HepG2 (cell line): Measurements from ENCODE around the gene C1S. TPM values are rescaled to one million over a fixed set of nuclear protein-coding genes. Genes with fewer than 3 reads are reported as not detected.

Experiments used
- ATAC-seq: fragments of 200-7000 bp; cut with Tn5 transposase; 3 replicates; pipeline ENCODE4 v1.9.1; 2020; ENCODE audit warnings: mild to moderate bottlenecking, moderate library complexity
- BruUV-seq: library from RNA; stranded (reverse); fragments of 400-500 nt; replicated peaks from 2 replicates; lab custom pipeline; 2021; lab: Mats Ljungman, UMichigan
- CTCF ChIA-PET: fragments of 300-600 bp; formaldehyde crosslinking; extraction: SDS; loops from one replicate; lab custom pipeline; 2021; ENCODE audit warnings: low total read pairs, inconsistent platforms, low intra/inter-chr PET ratio; lab: Yijun Ruan, JAX
- POLR2A ChIA-PET: fragments of 350-600 bp; sonication (Branson Sonifier 250); formaldehyde crosslinking; loops from one replicate; lab custom pipeline; 2020; ENCODE audit warnings: antibody characterized with exemption, inconsistent platforms; lab: Yijun Ruan, JAX
- DNase-seq: peaks from one replicate; pipeline ENCODE4 v3.0.0-alpha.2; 2015; ENCODE audit warnings: low spot score
- FAIRE-seq: peaks from 3 replicates; lab custom pipeline; 2011; peaks lifted over from hg19 to GRCh38; lab: Jason Lieb, UNC
- H2AFZ ChIP-seq: one replicate; pipeline ENCODE4 v1.6.1; 2011; ENCODE audit warnings: low read length, inconsistent platforms
- H3K27ac ChIP-seq: fragments of 300-600 bp; 3 replicates; pipeline ENCODE4 v1.8.0; 2011; ENCODE audit warnings: mixed run types, mild to moderate bottlenecking, mixed read lengths, low read length, inconsistent platforms; ENCODE audit not compliant: insufficient read depth; ENCODE audit errors: extremely low read length
- H3K27me3 ChIP-seq, 2 experiments: fragments of 200-600 bp in 1 of 2; 2 replicates in 1 of 2; 3 replicates in 1 of 2; pipeline versions ENCODE4 v1.6.0 to v1.8.0; 2011; ENCODE audit warnings: low read length in 2 of 2, mild to moderate bottlenecking in 2 of 2, moderate library complexity in 2 of 2, inconsistent platforms in 1 of 2; ENCODE audit not compliant: insufficient read depth in 2 of 2, control insufficient read depth in 1 of 2
- H3K36me3 ChIP-seq, 2 experiments: fragments of 200-600 bp in 1 of 2; replicated peaks in 1 of 2; 2 replicates in 1 of 2; 3 replicates in 1 of 2; pipeline versions ENCODE4 v1.5.1 to v1.8.0; 2011; ENCODE audit warnings: low read length in 2 of 2, inconsistent platforms in 1 of 2; ENCODE audit not compliant: insufficient read depth in 2 of 2, control insufficient read depth in 1 of 2
- H3K4me1 ChIP-seq: 2 replicates; pipeline ENCODE4 v1.5.1; 2012; ENCODE audit warnings: low read length, inconsistent platforms; ENCODE audit not compliant: insufficient read depth
- H3K4me2 ChIP-seq: 2 replicates; pipeline ENCODE4 v1.6.0; 2011; ENCODE audit warnings: low read depth, low read length, inconsistent platforms
- H3K4me3 ChIP-seq, 3 experiments: fragments of 200-600 bp in 1 of 3; sonication (generic), shearing (Covaris generic) in 1 of 3; replicated peaks in 1 of 3; 2 replicates each; pipeline ENCODE4 v1.5.1; 2011 to 2016; ENCODE audit warnings: low read length in 3 of 3, inconsistent platforms in 2 of 3, low read depth in 2 of 3, mild to moderate bottlenecking in 2 of 3, control low read depth in 1 of 3, mixed read lengths in 1 of 3; ENCODE audit not compliant: insufficient read depth in 1 of 3
- H3K79me2 ChIP-seq: one replicate; pipeline ENCODE4 v1.6.1; 2011; ENCODE audit warnings: low read length, inconsistent platforms; ENCODE audit not compliant: insufficient read depth
- H3K9ac ChIP-seq: 2 replicates; pipeline ENCODE4 v1.6.0; 2011; ENCODE audit warnings: mild to moderate bottlenecking, low read depth, low read length, inconsistent platforms; ENCODE audit not compliant: insufficient read depth
- H3K9me3 ChIP-seq: 2 replicates; pipeline ENCODE4 v1.5.1; 2012; ENCODE audit warnings: mild to moderate bottlenecking, low read length
- H4K20me1 ChIP-seq: 2 replicates; pipeline ENCODE4 v1.6.0; 2011; ENCODE audit warnings: inconsistent platforms, mild to moderate bottlenecking, low read length, moderate library complexity; ENCODE audit not compliant: insufficient read depth
- AGO2 ChIP-seq: fragments of 200-400 bp; formaldehyde crosslinking; optimal IDR thresholded peaks from 2 replicates; pipeline ENCODE3; 2017; ENCODE audit warnings: mild to moderate bottlenecking, low read depth, low read length, moderate library complexity
- ATF1 ChIP-seq: IDR thresholded peaks from 2 replicates; pipeline ENCODE4 v1.6.1; 2016; ENCODE audit warnings: mild to moderate bottlenecking, control low read depth
- HNF4A ChIP-seq: sonication (generic); formaldehyde crosslinking; IDR thresholded peaks from 2 replicates; pipeline ENCODE4 v1.4.0; 2020; ENCODE audit warnings: missing genetic modification reagents
- KAT7 ChIP-seq: IDR thresholded peaks from 2 replicates; pipeline ENCODE4 v1.6.1; 2018; ENCODE audit warnings: borderline replicate concordance, missing compliant biosample characterization
- KDM2A ChIP-seq: sonication (generic); formaldehyde crosslinking; IDR thresholded peaks from 2 replicates; pipeline ENCODE4 v1.4.0; 2020; ENCODE audit warnings: low read depth, missing genetic modification reagents, borderline replicate concordance
- LBX2 ChIP-seq: sonication (generic); formaldehyde crosslinking; IDR thresholded peaks from 2 replicates; pipeline ENCODE4 v1.5.0; 2020; ENCODE audit warnings: missing genetic modification reagents, mild to moderate bottlenecking, borderline replicate concordance
- NFIB ChIP-seq: sonication (generic); formaldehyde crosslinking; IDR thresholded peaks from 2 replicates; pipeline ENCODE4 v1.9.0; 2021; ENCODE audit warnings: missing genetic modification reagents, mild to moderate bottlenecking, borderline replicate concordance
- ONECUT2 ChIP-seq: sonication (generic); formaldehyde crosslinking; IDR thresholded peaks from 2 replicates; pipeline ENCODE4 v1.4.0; 2020; ENCODE audit warnings: missing genetic modification reagents
- PAF1 ChIP-seq: IDR thresholded peaks from 2 replicates; pipeline ENCODE4 v1.6.1; 2016; ENCODE audit warnings: missing genetic modification reagents, missing compliant biosample characterization
- PITX1 ChIP-seq: sonication (generic); formaldehyde crosslinking; IDR thresholded peaks from 2 replicates; pipeline ENCODE4 v1.5.1; 2020; ENCODE audit warnings: mild to moderate bottlenecking, missing genetic modification reagents
- POLR2G ChIP-seq: fragments of 200-400 bp; formaldehyde crosslinking; IDR thresholded peaks from 2 replicates; pipeline ENCODE4 v1.6.1; 2018; ENCODE audit warnings: mild to moderate bottlenecking, low read depth, low read length, moderate library complexity
- RBM22 ChIP-seq: fragments of 200-400 bp; formaldehyde crosslinking; optimal IDR thresholded peaks from 2 replicates; pipeline ENCODE3; 2017; ENCODE audit warnings: mild to moderate bottlenecking, low read length, moderate library complexity
- SIX1 ChIP-seq: sonication (generic); formaldehyde crosslinking; IDR thresholded peaks from 2 replicates; pipeline ENCODE4 v1.4.0; 2020; ENCODE audit warnings: missing genetic modification reagents, borderline replicate concordance
- SSRP1 ChIP-seq: IDR thresholded peaks from 2 replicates; pipeline ENCODE4 v1.6.1; 2016; ENCODE audit warnings: control low read depth
- TARDBP ChIP-seq: sonication (generic); formaldehyde crosslinking; IDR thresholded peaks from 2 replicates; pipeline ENCODE4 v1.8.0; 2022; ENCODE audit warnings: mild to moderate bottlenecking, missing genetic modification reagents
- USF2 ChIP-seq, 2 experiments: sonication (generic) in 1 of 2; formaldehyde crosslinking in 1 of 2; IDR thresholded peaks; 2 replicates each; pipeline versions ENCODE4 v1.5.1 to v1.6.1; 2011 to 2020; ENCODE audit warnings: borderline replicate concordance in 1 of 2, low read depth in 1 of 2, low read length in 1 of 2, mild to moderate bottlenecking in 1 of 2, missing genetic modification reagents in 1 of 2, moderate library complexity in 1 of 2
- ZNF138 ChIP-seq: sonication (generic); formaldehyde crosslinking; IDR thresholded peaks from 2 replicates; pipeline ENCODE4 v1.5.0; 2020; ENCODE audit warnings: mild to moderate bottlenecking, low read depth, missing genetic modification reagents
- ZNF337 ChIP-seq: sonication (generic); formaldehyde crosslinking; IDR thresholded peaks from 2 replicates; pipeline ENCODE4 v1.5.1; 2020; ENCODE audit warnings: missing genetic modification reagents, low read depth, mild to moderate bottlenecking, borderline replicate concordance
- ZNF773 ChIP-seq: sonication (generic); formaldehyde crosslinking; IDR thresholded peaks from 2 replicates; pipeline ENCODE4 v1.4.0; 2020; ENCODE audit warnings: missing genetic modification reagents, borderline replicate concordance
- ZNF850 ChIP-seq: sonication (generic); formaldehyde crosslinking; conservative IDR thresholded peaks from 2 replicates; pipeline ENCODE4 v1.9.0; 2021; ENCODE audit warnings: mild to moderate bottlenecking, missing genetic modification reagents
- WGBS: methylation state at CpG from one replicate; pipeline ENCODE4 v1.1.6; 2017; ENCODE audit warnings: low lambda C conversion rate; 5-methylcytosine and 5-hydroxymethylcytosine counted together
- in situ Hi-C: cut with HindIII; loops from 2 replicates; pipeline ENCODE4 v1.10.0; 2017; ENCODE audit warnings: low pct_unique_long_range_greater_than_20kb; ENCODE audit not compliant: extremely low pct_ligation_motif_present
- intact Hi-C: fragments of 100-400 bp; cut with micrococcal nuclease; formaldehyde crosslinking; loops from one replicate; pipeline ENCODE4 v1.10.0; 2022; ENCODE audit not compliant: unreplicated experiment
- polyA plus RNA-seq, 8 experiments: library from polyadenylated mRNA; depleted of rRNA in 3 of 8; stranded (reverse) in 7 of 8; unstranded in 1 of 8; fragments of >200 nt; fragmentation: Illumina TruSeq in 4 of 8; extraction: Trizol in 4 of 8; gene quantifications; 2 replicates each; pipeline versions ENCODE4 v1.2.1 to v1.2.3, GENCODE V29; 2011 to 2016; ENCODE audit warnings: low read depth in 4 of 8, missing spikeins in 1 of 8, mixed read lengths in 1 of 8; ENCODE audit not compliant: insufficient read depth in 1 of 8
- total RNA-seq, 5 experiments: library from RNA; depleted of rRNA; stranded (reverse); fragments of >200 nt; fragmentation: Illumina TruSeq; extraction: Trizol; gene quantifications; 2 replicates each; pipeline ENCODE4 v1.2.3, GENCODE V29; 2016; ENCODE audit warnings: low read depth in 1 of 5

C1S gene
- total and polyA plus RNA-seq, 2 of the 13 experiments (the other 11 are each of a cell fraction or from before 2014, with no cell fraction given), result 14.5 to 18.2 TPM

GRCh38 chr12:7093892-7094291 lies 33.4 kb downstream of the C1S start (continued):
- no peak for TF ChIP-seq USF2 (IDR thresholded peaks at IDR 0.05; ENCODE audit: low read depth, low read length)
- TF ChIP-seq USF2 (CRISPR knock-in tag; IDR thresholded peaks at IDR 0.05; ENCODE audit: borderline replicate concordance), result no peak
- peak; percentile 68; the same call in 1 of the 2 replicates for TF ChIP-seq KDM2A (CRISPR knock-in tag)

GRCh38 chr12:7096006-7096932 lies 35.8 kb downstream of the C1S start:
- 95% methylated on average over 26 of the region's 26 CpGs for WGBS
- ATAC-seq (no peak), FAIRE-seq (no peak), DNase-seq (no peak)
- ChIA-PET CTCF (no interaction called here), POLR2A (interaction anchor here (0.8 to 3.6 kb wide), 5 partner anchors 9 to 153 kb away, joined by 3 to 34 read pairs (median 5); partner anchors contain the start of genes C12orf57, C1RL and RNU7-1)
- no peak overlapping the region for H3K4me2 ChIP-seq
- no peak overlapping the region for H3K9ac ChIP-seq
- no peak overlapping the region for H3K27ac ChIP-seq
- no peak overlapping the region for H2AFZ ChIP-seq
- intact Hi-C loops (no loop called here), in situ Hi-C loops (no loop called here)
- H4K20me1 ChIP-seq, result no peaks in the 10 kb centered on the region; the same call in 1 of the 2 replicates
- peaks cover 2 to 7% of the 10 kb centered on the region in 2 experiments; a peak in 3 of 5 replicates for H3K36me3 ChIP-seq
- H3K4me3 ChIP-seq, result no peak overlapping the region
- no peaks in the 10 kb centered on the region for H3K79me2 ChIP-seq
- H3K27me3 ChIP-seq, result no peaks in the 10 kb centered on the region
- H3K9me3 ChIP-seq, result no peaks in the 10 kb centered on the region
- no TSS peak for BruUV-seq
- peaks cover 27% of the 10 kb centered on the region for H3K4me1 ChIP-seq
- no peak for TF ChIP-seq ZNF850 (CRISPR knock-in tag)
- no peak for TF ChIP-seq ZNF138 (CRISPR knock-in tag)
- TF ChIP-seq ATF1 (CRISPR knock-in tag), result no peak
- peak; percentile 12 for TF ChIP-seq RBM22
- TF ChIP-seq PAF1 (CRISPR knock-in tag), result peak; percentile 86
- 0 out of 2 replicates have a peak, but pooled peaks have one; percentile 8 for TF ChIP-seq KDM2A (CRISPR knock-in tag)
- no peak for TF ChIP-seq KAT7 (CRISPR knock-in tag)
- TF ChIP-seq ONECUT2 (CRISPR knock-in tag), result no peak
- TF ChIP-seq POLR2G, result 0 out of 2 replicates have a peak, but pooled peaks have one; percentile 47
- TF ChIP-seq PITX1 (CRISPR knock-in tag), result no peak
- peak; percentile 83 for TF ChIP-seq AGO2
- TF ChIP-seq HNF4A (CRISPR knock-in tag), result no peak
- TF ChIP-seq SIX1 (CRISPR knock-in tag), result no peak
- no peak for TF ChIP-seq ZNF773 (CRISPR knock-in tag)
- no peak for TF ChIP-seq ZNF337 (CRISPR knock-in tag)
- TF ChIP-seq SSRP1, result 0 out of 2 replicates have a peak, but pooled peaks have one; percentile 14
- no peak for TF ChIP-seq LBX2 (CRISPR knock-in tag)
- TF ChIP-seq NFIB, result no peak
- no peak for TF ChIP-seq TARDBP (CRISPR knock-in tag)
